ENCODE measurements around the gene MAP3K2. TPM values are rescaled to one million over a fixed set of nuclear protein-coding genes. Genes with fewer than 3 reads are reported as not detected.

MAP3K2 gene
- polyA plus RNA-seq, 1 donor from 2014 or later, result 37.0 TPM

GRCh38 chr2:127255721-127256120, 132.1 kb downstream of the MAP3K2 start:
- no peak for TF ChIP-seq CTCF (IDR thresholded peaks at IDR 0.05; ENCODE audit: poor library complexity, severe bottlenecking)
- TF ChIP-seq EZH2 (IDR thresholded peaks at IDR 0.05; ENCODE audit: borderline replicate concordance, insufficient read depth, low read length, poor library complexity, severe bottlenecking), result no peak
- TF ChIP-seq TAF1 (IDR thresholded peaks at IDR 0.05; ENCODE audit: low read depth), result no peak
- no peak for TF ChIP-seq MXI1 (conservative IDR thresholded peaks at IDR 0.05; ENCODE audit: poor library complexity, severe bottlenecking)
- no peak for TF ChIP-seq SMC3 (conservative IDR thresholded peaks at IDR 0.05; ENCODE audit: poor library complexity)
- TF ChIP-seq REST (IDR thresholded peaks at IDR 0.05; ENCODE audit: borderline replicate concordance), result no peak
- TF ChIP-seq RAD21 (conservative IDR thresholded peaks at IDR 0.05), result no peak
- no peak for TF ChIP-seq POLR2AphosphoS5 (IDR thresholded peaks at IDR 0.05)
- no peak for TF ChIP-seq EP300 (conservative IDR thresholded peaks at IDR 0.05; ENCODE audit: poor library complexity, severe bottlenecking)
- Histone ChIP-seq H3K4me2 (ENCODE audit: low read length) (no peak overlapping the region), H3K4me3 (ENCODE audit: low read length) (no peak overlapping the region), H3K9me2 (ENCODE audit: insufficient read depth, low read length) (no peaks in the 10 kb centered on the region), H2AFZ (ENCODE audit: low read depth, low read length) (no peak overlapping the region), H3F3A (ENCODE audit: insufficient read depth, low read length, poor library complexity, severe bottlenecking) (no peaks in the 10 kb centered on the region), H3K79me2 (replicated peaks; ENCODE audit: insufficient read depth, low read length) (no peaks in the 10 kb centered on the region), H3K9ac (ENCODE audit: low read length) (no peak overlapping the region), H4K20me1 (ENCODE audit: insufficient read depth) (no peaks in the 10 kb centered on the region), H3K36me3 (ENCODE audit: insufficient read depth, low read length) (peaks cover 15% of the 10 kb centered on the region), H3K27ac (ENCODE audit: low read length) (no peak overlapping the region), H3K9me3 (ENCODE audit: low read length) (no peaks in the 10 kb centered on the region), H3K27me3 (ENCODE audit: insufficient read depth, low read depth, low read length) (no peaks in the 10 kb centered on the region)

GRCh38 chr2:127255146-127255545, 132.6 kb downstream of the MAP3K2 start:
- TF ChIP-seq RAD21 (conservative IDR thresholded peaks at IDR 0.05), result no peak
- no peak for TF ChIP-seq TAF1 (IDR thresholded peaks at IDR 0.05; ENCODE audit: low read depth)
- TF ChIP-seq SMC3 (conservative IDR thresholded peaks at IDR 0.05; ENCODE audit: poor library complexity), result no peak
- TF ChIP-seq POLR2AphosphoS5 (IDR thresholded peaks at IDR 0.05), result no peak
- no peak for TF ChIP-seq MXI1 (conservative IDR thresholded peaks at IDR 0.05; ENCODE audit: poor library complexity, severe bottlenecking)
- no peak for TF ChIP-seq REST (IDR thresholded peaks at IDR 0.05; ENCODE audit: borderline replicate concordance)
- TF ChIP-seq EZH2 (IDR thresholded peaks at IDR 0.05; ENCODE audit: borderline replicate concordance, insufficient read depth, low read length, poor library complexity, severe bottlenecking), result no peak
- no peak for TF ChIP-seq EP300 (conservative IDR thresholded peaks at IDR 0.05; ENCODE audit: poor library complexity, severe bottlenecking)
- no peak for TF ChIP-seq CTCF (IDR thresholded peaks at IDR 0.05; ENCODE audit: poor library complexity, severe bottlenecking)
- no peaks in the 10 kb centered on the region for H4K20me1 ChIP-seq (ENCODE audit: insufficient read depth)
- no peak overlapping the region for H2AFZ ChIP-seq (ENCODE audit: low read depth, low read length)
- no peaks in the 10 kb centered on the region for H3F3A ChIP-seq (ENCODE audit: insufficient read depth, low read length, poor library complexity, severe bottlenecking)
- no peak overlapping the region for H3K27ac ChIP-seq (ENCODE audit: low read length)
- no peak overlapping the region for H3K9ac ChIP-seq (ENCODE audit: low read length)
- H3K27me3 ChIP-seq (ENCODE audit: insufficient read depth, low read depth, low read length), result no peaks in the 10 kb centered on the region
- H3K36me3 ChIP-seq (ENCODE audit: insufficient read depth, low read length), result peaks cover 15% of the 10 kb centered on the region
- no peak overlapping the region for H3K4me2 ChIP-seq (ENCODE audit: low read length)
- H3K79me2 ChIP-seq (replicated peaks; ENCODE audit: insufficient read depth, low read length), result no peaks in the 10 kb centered on the region
- H3K9me3 ChIP-seq (ENCODE audit: low read length), result no peaks in the 10 kb centered on the region
- no peak overlapping the region for H3K4me3 ChIP-seq (ENCODE audit: low read length)
- H3K9me2 ChIP-seq (ENCODE audit: insufficient read depth, low read length), result no peaks in the 10 kb centered on the region
